Measurements from ENCODE around the gene FAM9C.
A peak's percentile ranks its signal among the peaks of the same experiment; 100 is the strongest.

Gene FAM9C

DNA sequence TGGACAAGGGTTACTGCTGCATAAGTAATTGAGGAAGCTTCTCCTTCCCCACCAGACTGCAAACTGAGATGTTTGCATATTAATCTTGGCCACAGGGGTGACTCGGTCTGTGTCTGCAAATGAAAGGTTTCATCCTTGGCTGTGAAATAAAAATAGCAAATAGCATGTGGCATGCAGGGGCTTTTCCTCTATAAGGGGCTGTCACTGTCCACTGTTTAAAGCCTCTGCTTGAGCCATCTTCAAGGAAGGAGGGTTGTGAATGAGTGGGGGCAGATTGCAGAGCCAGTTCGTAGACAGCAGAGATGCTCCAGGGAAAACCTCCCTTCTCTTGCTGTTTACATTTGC is 36.3 kb downstream of the FAM9C start:
- DNase-seq (ENCODE audit: low spot score): no peak
- TF ChIP-seq, protein P1, sequence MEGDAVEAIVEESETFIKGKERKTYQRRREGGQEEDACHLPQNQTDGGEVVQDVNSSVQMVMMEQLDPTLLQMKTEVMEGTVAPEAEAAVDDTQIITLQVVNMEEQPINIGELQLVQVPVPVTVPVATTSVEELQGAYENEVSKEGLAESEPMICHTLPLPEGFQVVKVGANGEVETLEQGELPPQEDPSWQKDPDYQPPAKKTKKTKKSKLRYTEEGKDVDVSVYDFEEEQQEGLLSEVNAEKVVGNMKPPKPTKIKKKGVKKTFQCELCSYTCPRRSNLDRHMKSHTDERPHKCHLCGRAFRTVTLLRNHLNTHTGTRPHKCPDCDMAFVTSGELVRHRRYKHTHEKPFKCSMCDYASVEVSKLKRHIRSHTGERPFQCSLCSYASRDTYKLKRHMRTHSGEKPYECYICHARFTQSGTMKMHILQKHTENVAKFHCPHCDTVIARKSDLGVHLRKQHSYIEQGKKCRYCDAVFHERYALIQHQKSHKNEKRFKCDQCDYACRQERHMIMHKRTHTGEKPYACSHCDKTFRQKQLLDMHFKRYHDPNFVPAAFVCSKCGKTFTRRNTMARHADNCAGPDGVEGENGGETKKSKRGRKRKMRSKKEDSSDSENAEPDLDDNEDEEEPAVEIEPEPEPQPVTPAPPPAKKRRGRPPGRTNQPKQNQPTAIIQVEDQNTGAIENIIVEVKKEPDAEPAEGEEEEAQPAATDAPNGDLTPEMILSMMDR (IDR thresholded peaks at IDR 0.05; ENCODE audit: extremely low read depth, insufficient read depth, missing control alignments): no peak
- in situ Hi-C loops (cut with MboI; ENCODE audit: low pct_unique_long_range_greater_than_20kb, low sequenced_read_pairs, unreplicated experiment): loop anchor here (10.0 kb wide), 1 partner anchor 77 kb away; no protein-coding TSS in a partner anchor

DNA sequence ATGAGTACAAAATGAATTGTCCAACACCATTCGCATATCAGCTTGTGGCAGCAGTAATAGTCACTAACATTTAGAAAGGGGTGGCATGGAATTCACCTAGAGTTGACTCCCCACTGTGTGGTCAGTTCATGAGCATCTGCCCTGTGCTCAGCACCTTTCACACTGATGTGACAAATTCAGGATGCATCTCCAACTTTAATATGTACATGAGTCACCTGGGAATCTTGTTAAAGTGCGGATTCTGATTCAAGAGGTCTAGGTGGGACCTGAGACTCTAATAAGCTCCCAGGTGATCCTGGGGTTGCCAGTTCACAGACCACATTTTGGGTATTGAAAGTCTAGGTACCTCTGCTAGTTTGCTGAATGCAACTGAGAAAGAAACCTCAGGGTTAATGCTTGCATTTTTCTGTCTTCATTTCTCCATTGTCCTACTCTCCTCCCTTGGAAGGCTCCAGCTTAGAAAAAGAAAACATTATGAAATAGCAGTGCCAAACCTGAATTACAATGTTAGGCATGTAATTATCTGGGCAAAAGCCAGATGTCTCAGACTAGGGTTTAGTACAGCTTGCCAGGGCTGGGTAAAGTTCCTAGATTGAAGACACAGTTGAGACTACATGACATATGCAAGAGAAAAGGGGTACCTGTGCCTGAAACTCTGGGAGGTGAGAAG is 36.8 kb downstream of the FAM9C start:
- DNase-seq (ENCODE audit: low spot score): no peak
- in situ Hi-C loops (cut with MboI; ENCODE audit: low pct_unique_long_range_greater_than_20kb, low sequenced_read_pairs, unreplicated experiment): loop anchor here (10.0 kb wide), 1 partner anchor 77 kb away; no protein-coding TSS in a partner anchor

DNA sequence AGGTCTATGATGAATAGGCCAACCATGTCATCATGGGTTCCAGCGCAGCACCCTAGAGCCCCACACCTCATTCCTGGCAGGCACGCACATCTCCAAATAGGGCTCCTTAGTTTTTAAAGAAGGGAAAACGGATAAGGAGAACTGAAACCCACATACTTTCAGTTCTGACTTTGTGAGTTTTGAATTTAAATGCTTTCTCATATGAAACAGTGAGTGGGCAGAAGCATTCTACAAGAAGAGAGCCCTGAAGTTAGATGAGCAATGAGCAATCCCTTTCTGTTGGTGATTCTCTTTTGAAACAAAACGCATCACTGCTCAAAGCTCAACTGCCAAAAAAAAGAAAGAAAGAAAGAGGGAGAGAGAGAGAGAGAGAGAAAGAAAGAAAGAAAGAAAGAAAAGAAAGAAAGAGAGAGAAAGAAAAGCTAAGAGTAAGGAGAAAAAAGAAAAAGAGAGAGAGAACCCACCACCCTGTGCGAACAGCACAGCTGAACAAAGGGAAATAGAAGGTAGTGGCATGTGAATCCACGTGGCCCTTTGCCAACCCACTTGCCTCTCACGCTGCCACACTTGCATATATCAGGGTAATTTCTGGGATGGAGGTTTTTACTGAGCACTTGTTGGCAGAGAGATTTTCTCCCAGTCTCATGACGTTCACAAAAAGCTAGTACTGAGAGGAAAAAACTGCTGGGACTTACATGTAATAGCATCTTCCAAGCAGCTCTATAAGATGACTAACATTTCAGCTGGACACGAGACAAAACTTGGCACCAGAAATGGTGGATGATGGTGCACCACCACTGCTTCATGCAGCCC is 38.6 kb downstream of the FAM9C start:
- in situ Hi-C loops (cut with MboI; ENCODE audit: low pct_unique_long_range_greater_than_20kb, low sequenced_read_pairs, unreplicated experiment): loop anchor here (10.0 kb wide), 1 partner anchor 79 kb away; no protein-coding TSS in a partner anchor
- TF ChIP-seq, protein P1 (IDR thresholded peaks at IDR 0.05; ENCODE audit: extremely low read depth, insufficient read depth, missing control alignments): no peak
- peak; percentile 56 for DNase-seq (ENCODE audit: low spot score)

More for the DNA sequence above, 36.8 kb downstream of the FAM9C start:
- TF ChIP-seq, protein P1 (IDR thresholded peaks at IDR 0.05; ENCODE audit: extremely low read depth, insufficient read depth, missing control alignments): no peak

DNA sequence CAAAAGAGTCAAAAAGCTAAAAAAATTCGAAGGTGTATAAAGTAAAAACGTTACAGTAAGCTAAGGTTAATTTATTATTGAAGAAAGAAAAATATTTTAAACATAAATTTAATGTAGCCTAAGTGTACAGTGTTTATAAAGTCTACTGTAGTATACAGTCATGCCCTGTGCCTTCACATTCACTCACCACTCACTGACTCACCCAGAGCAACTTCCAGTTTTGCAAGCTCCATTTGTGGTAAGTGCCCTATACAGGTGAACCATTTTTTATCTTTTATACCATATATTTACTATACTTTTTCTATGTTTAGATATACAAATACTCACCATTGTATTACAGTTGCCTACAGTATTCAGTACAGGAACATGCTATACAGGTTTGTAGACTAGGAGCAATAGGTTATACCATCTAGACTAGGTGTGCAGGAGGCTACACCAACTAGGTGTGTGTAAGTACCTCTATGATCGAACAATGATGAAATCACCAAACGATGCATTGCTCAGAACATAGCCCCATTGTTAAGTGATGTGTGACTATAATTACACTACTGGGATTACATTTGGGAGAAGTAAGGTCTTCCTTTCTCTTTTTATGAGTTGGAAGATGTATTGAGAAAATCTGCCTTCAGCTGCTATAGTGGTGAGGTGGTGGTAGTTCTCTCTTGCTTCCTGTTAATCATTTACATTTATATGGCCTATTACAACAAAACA is 42.3 kb downstream of the FAM9C start:
- in situ Hi-C loops (cut with MboI; ENCODE audit: low pct_unique_long_range_greater_than_20kb, low sequenced_read_pairs, unreplicated experiment): loop anchor here (10.0 kb wide), 1 partner anchor 83 kb away; no protein-coding TSS in a partner anchor

DNA sequence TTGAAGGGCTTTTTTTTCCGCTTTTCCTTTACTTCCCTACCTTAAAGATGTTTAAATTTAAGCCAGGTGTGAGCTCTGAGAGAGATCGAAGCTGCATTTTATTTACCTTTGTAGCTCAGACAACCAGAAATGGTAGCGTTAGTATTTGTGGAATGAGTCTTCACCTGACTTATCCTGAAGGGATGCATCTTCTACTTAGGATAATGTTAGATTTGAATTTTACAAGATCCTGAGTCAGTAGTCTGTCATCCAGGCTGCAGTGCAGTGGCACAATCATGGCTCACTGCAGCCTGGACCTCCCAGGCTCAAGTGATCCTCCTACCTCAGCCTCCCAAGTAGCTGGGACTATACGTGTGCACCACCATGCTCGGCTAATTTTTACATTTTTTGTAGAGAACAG is 43.3 kb downstream of the FAM9C start:
- in situ Hi-C loops (cut with MboI; ENCODE audit: low pct_unique_long_range_greater_than_20kb, low sequenced_read_pairs, unreplicated experiment): loop anchor here (10.0 kb wide), 1 partner anchor 84 kb away; no protein-coding TSS in a partner anchor
- DNase-seq (ENCODE audit: low spot score): no peak
- TF ChIP-seq, protein P1 (IDR thresholded peaks at IDR 0.05; ENCODE audit: extremely low read depth, insufficient read depth, missing control alignments): no peak

More for the DNA sequence above, 42.3 kb downstream of the FAM9C start:
- no peak for DNase-seq (ENCODE audit: low spot score)
- TF ChIP-seq, protein P1 (IDR thresholded peaks at IDR 0.05; ENCODE audit: extremely low read depth, insufficient read depth, missing control alignments): no peak

DNA sequence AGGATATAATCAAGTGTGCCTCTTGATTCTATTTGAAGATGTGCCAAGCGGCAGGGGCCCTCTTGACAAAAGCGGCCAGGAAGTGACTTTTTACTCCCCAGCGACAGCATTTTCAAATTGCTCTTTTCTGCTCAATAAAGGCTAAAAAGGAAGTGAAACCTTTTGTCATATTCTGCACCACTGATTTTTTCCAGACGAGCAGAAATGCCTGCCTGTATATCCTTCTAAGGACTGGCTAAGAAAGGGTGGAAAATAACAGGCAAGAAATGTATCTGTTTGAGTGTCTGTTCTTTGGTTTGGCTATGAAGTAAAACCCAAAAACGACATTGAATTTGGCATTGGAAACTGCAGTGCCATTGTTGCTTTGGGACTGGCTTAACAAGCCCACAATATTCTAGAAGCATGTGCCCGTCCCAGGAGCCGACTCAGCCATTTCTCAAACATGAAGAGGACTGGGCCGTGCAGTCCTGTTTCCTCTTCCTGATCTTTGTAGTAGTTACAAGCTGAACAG is 44.1 kb downstream of the FAM9C start:
- in situ Hi-C loops (cut with MboI; ENCODE audit: low pct_unique_long_range_greater_than_20kb, low sequenced_read_pairs, unreplicated experiment): loop anchor here (10.0 kb wide), 1 partner anchor 84 kb away; no protein-coding TSS in a partner anchor
- TF ChIP-seq, protein P1 (IDR thresholded peaks at IDR 0.05; ENCODE audit: extremely low read depth, insufficient read depth, missing control alignments): no peak
- DNase-seq (ENCODE audit: low spot score): no peak

All from GM13977 (cell line).